OCI-LY3 (cell line): Measurements from ENCODE around the gene FXYD7.

Experiments
- CTCF ChIP-seq: fragments of 200-600, 300-600 bp; sonication (generic); IDR thresholded peaks from 2 replicates; pipeline ENCODE4 v1.5.1; 2014; ENCODE audit warnings: antibody characterized with exemption, low read length, low read depth
- EZH2phosphoT487 ChIP-seq: fragments of 200-600 bp; shearing (Covaris generic); IDR thresholded peaks from 2 replicates; pipeline ENCODE4 v1.6.1; 2018; ENCODE audit warnings: antibody characterized with exemption, mixed run types, low read depth

- TF ChIP-seq CTCF (no peak), EZH2phosphoT487 (no peak)
These were observed 24.0 kb upstream of the FXYD7 start for GRCh38 chr19:35119091-35119490.
